SIG-M5 (cell line): ENCODE results near the gene ZNF555.
"Not testable (repeated sequence)": the region's sequence is repeated elsewhere in the genome, so short reads cannot be mapped to it uniquely, and the experiment has no call there.

Source experiments
- DNase-seq: peaks from one replicate; lab custom pipeline; 2025; lab: John Stamatoyannopoulos, UW

Gene ZNF555

DNA sequence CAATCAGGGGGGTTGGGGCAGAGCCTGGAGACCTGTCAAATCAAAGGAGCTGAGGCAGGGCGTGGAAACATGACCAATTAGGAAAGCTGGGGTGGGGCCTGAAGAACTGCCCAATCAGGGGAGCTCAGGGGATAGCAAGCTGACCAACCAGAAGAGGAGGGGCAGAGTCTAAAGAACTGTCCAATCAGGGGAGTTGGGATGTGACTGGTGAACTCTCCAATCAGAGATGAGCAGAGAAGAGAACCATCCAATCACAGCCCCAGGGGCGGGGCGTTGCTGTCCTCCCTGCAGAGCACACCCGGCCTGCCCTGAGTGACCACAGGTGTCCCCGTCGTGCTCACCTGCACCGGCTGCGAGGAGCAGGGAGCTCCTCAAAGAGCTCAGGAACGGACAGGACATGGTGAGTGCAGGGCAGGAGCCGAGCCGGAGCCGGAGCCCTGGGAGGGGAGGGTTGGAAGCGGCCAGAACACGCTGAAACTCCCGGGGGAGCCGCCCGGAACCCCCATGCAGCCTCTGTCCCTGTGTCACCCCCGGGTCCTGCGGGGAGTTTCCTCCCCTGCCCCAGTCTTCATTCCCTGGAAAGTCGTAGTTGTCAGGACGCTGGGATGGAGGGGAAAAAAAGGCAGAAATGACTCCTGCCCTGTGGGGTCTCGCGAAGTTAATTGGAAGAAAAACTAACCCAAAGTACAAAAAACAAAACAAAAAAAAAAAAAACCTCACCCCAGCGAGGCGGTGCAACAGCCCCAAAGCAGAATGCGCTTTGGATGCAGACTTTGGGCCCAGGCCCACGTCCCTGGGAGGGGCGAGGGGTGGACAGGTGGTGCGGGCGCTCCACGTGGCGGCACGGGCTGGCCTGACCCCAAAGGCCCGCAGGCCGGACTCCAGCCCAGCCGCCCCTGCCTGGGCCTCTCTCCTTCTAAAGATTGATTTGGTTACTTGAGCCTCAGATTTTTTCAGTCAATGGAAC, 26.0 kb downstream of the ZNF555 start, which contains the start of gene ZNF556:
Gene ZNF556 (plus strand): TSS at position 311 of the 967 bp plus-strand sequence. CDS start 87 bp downstream, at position 398.
- no peak for DNase-seq

- DNase-seq = no peak
Measured at GRCh38 chr19:2869618-2870017, 28.3 kb downstream of the ZNF555 start.

GRCh38 chr19:2872175-2872574, 30.9 kb downstream of the ZNF555 start:
- DNase-seq = not testable (repeated sequence)

DNA sequence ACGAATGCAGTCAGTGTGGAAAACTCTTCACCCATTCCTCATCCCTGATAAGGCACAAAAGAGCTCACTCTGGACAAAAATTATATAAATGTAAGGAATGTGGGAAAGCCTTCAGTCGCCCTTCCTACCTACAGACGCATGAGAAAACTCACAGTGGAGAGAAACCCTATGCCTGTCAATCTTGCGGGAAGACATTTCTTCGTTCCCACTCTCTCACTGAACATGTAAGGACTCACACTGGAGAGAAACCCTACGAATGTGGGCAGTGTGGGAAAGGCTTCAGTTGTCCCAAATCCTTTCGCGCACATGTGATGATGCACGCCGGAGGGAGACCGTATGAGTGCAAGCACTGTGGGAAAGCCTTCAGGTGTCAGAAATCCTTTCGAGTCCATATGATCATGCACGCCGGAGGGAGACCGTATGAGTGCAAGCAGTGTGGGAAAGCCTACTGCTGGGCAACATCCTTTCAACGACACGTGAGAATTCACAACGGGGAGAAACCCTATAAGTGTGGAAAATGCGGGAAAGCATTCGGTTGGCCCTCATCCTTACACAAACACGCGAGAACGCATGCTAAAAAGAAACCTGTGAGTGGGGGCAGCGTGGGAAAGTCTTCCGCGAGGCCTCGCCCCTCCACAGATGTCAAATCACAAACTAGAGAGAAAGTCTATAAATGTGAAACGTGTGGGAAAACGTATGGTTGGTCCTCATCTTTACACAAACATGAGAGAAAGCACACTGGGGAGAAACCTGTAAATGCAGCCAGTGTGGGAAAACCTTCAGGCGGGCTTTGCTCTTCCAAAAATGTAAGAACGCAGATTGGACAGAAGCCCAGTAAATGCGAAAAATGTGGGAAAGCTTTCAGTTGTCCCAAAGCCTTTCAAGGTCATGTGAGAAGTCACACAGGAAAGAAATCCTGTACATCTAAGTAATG, 36.4 kb downstream of the ZNF555 start:
- DNase-seq = no peak

GRCh38 chr19:2883686-2884439, 42.6 kb downstream of the ZNF555 start:
- DNase-seq = no peak

DNA sequence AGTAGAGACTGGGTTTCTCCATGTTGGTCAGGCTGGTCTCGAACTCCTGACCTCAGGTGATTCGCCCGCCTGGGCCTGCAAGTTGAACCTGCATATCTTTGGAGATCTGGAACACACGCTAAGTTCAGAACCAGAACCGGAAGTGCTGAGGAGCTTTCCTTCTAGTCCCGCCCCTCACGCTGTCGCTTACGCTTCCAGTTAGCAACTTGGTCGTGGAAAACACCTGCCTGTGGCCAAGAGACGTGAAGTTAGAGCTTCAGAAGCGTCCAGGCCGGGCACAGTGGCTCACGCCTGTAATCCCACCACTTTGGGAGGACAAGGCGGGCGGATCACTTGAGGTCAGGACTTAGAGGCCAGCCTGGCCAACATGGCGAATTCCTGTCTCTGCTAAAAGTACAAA, 44.5 kb downstream of the ZNF555 start:
- no peak for DNase-seq

- no peak for DNase-seq
Measured at GRCh38 chr19:2887391-2887914, 46.2 kb downstream of the ZNF555 start.

DNA sequence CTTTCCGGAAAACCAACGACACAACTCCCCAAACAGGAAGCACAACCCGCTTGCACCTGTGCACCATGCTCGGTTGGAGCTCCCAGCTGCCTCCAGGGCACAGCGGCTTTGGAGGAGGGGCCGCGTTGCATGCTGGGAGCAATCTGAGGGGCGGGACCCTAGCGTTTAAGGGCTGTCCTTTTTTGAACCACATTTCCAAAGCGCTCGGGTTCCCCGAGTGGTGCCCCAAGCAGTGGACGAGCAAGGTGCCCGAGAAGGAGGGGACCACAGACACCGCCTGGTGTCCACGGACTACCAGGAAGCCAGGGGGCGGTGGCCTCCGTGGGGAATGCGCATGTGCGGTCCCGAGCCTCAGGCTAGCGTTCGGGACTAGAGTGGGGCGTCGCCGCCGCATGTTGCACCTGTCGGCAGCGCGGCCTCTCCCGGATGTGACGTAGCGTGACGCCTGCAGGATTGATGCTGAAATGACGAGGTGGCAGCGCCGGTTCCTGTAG, 47.5 kb downstream of the ZNF555 start:
- no peak for DNase-seq

GRCh38 chr19:2890531-2890930, 49.3 kb downstream of the ZNF555 start:
- DNase-seq = not testable (repeated sequence)

- no peak for DNase-seq
Measured at GRCh38 chr19:2896694-2897093, 55.4 kb downstream of the ZNF555 start.

DNA sequence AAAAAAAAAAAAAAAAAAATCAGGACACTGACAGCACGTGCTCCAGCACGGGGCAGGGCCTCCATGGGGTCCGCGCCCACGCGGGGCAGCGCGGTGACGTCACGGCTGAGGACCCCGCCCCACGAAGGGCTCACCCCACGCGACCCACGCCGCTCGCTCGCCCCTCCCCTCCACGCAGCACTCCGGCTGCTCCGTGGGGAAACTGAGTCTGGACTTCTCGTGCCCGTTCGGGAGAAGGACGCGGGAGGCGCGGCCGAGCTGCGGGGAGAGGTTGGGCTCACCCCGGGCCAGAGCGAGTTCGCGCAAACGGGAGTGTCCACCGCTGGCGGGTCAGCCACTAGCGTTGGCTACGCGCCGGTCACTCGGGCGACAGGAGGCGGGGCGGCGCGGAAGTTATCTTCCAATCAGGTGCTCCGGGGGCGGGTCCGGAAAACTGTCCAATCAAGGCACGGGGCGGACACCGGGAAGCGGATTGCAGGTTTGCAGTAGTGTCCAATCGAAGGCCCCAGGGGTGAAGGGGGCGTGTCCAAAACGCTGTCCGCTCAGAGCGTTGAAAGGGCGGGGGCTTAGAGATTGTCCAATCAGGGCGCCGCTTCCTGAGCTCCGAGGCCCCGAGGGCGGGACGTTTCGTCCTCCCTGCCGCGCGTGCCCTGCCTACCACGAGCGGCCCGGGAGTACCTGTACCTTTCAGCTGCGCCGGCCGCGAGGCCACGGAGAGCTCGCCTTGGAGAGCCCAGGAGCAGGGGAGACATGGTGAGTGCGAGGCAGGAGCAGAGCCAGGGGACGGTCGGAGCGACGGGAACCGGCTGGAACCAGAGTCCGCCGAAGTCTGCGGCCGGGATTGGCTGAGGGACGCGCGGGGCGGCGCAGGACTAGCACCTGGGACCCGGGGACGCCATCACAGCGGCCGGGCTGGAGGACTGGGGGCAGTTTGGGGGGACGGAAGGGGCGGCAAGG, 59.3 kb downstream of the ZNF555 start, which contains the start of gene ZNF57:
Gene ZNF57 (plus strand): TSS at position 633 of the 957 bp plus-strand sequence. CDS start 118 bp downstream, at position 751.
- DNase-seq = peak; percentile 70

- no peak for DNase-seq
Measured at GRCh38 chr19:2902590-2903218, 61.4 kb downstream of the ZNF555 start.

- DNase-seq = not testable (repeated sequence)
Measured at GRCh38 chr19:2903326-2903725, 62.1 kb downstream of the ZNF555 start.

DNA sequence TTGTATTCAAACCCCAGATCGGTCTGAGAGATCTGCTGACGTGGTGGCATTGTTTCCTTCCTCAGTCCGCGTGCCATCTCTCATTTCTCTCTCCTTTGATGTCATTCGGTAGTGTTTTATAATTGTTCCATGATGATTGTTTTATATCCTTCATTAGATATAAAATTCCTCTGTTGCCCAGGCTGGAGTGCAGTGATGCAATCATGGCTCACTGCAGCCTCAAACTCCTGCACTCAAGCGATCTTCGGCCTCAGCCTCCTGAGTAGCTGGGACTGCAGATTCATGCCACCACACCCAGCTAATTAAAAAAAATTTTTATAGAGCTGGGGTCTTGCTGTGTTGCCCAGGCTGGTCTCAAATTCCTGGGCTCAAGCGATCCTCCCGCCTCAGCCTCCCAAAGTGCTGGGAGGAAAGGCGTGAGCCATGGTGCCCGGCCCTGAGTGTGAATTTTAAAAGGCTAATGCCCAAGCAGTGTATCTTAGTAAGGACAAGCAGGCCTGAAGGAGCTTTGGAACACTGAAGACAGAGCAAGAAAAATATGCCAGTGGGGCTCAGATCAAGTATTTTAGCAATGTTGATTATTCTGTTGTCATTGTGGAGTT, 64.7 kb downstream of the ZNF555 start:
- no peak for DNase-seq

- no peak for DNase-seq
Measured at GRCh38 chr19:2906631-2907195, 65.4 kb downstream of the ZNF555 start.
